HG03045 (cell line): ENCODE measurements around the gene DCTN5.

Experiments
- ATAC-seq: cut with Tn5 transposase; IDR thresholded peaks from one replicate; pipeline ENCODE4 v1.9.1; 2021; ENCODE audit warnings: mild to moderate bottlenecking, moderate library complexity; ENCODE audit not compliant: unreplicated experiment

The DCTN5 gene

GRCh38 chr16:23724096-23724784, 83.0 kb downstream of the DCTN5 start:
- no peak for ATAC-seq

- no peak for ATAC-seq
These were observed 83.5 kb downstream of the DCTN5 start for GRCh38 chr16:23724785-23725131.

DNA sequence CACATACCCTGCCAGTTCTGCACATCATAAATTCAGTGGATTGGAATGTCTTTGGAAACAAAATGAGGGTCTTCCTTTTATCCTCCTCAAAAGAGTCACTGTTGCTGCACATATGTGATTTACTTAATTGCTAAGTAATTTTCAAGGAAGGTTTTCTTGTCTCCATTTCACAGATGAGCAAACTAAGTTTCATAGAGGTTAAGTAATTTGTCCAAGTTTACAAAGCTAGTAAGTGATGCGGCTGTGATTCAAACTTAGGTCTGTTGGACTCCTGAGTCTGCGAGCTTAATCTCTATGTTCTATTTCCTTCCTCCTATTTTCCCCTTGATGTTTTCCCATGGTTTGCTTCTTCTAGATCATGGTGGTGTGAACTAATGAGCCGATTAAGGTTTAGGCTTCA, 85.4 kb downstream of the DCTN5 start:
- ATAC-seq, result no peak
